T-cell (primary cell): ENCODE results near the gene ROGDI. TPM values are rescaled to one million over a fixed set of nuclear protein-coding genes. Genes with fewer than 3 reads are reported as not detected.

Source experiments
- ATAC-seq, 4 experiments: fragments of 200-7000 bp in 3 of 4; fragments of 150-1000 bp in 1 of 4; cut with Tn5 transposase; replicated peaks in 1 of 4; 1 replicate in 3 of 4; 2 replicates in 1 of 4; pipeline ENCODE4 v1.10.0; 2021; ENCODE audit warnings: moderate library complexity in 3 of 4, mild to moderate bottlenecking in 2 of 4, moderate number of reproducible peaks in 1 of 4
- CTCF ChIA-PET, 2 donors: fragments of 300-600 bp; sonication (Branson Sonifier 250); formaldehyde crosslinking; loops; one replicate each; lab custom pipeline; 2022; ENCODE audit warnings: antibody characterized with exemption in 2 of 2; lab: Charles Lee
- POLR2A ChIA-PET, 2 donors: fragments of 300-600 bp; sonication (Branson Sonifier 250); formaldehyde crosslinking; loops; one replicate each; lab custom pipeline; 2022; ENCODE audit warnings: antibody characterized with exemption in 2 of 2; lab: Charles Lee
- DNase-seq, 35 experiments: peaks; one replicate each; pipeline versions ENCODE4 v3.0.0 to v3.0.0-alpha.2; 2013 to 2023
- H3K27ac ChIP-seq: one replicate; pipeline ENCODE4 v1.5.1; 2013; ENCODE audit warnings: low read length
- H3K27me3 ChIP-seq, 2 experiments: replicated peaks in 1 of 2; 1 replicate in 1 of 2; 2 replicates in 1 of 2; pipeline versions ENCODE4 v1.6.1 to v1.7.0; 2013; ENCODE audit warnings: low read length in 1 of 2, mixed read lengths in 1 of 2; ENCODE audit not compliant: control insufficient read depth in 2 of 2, insufficient read depth in 2 of 2; ENCODE audit errors: extremely low read depth in 1 of 2
- H3K36me3 ChIP-seq, 2 donors: 1 replicate in 1 of 2; 2 replicates in 1 of 2; pipeline versions ENCODE4 v1.6.1 to v1.7.0; 2013; ENCODE audit warnings: low read length in 1 of 2; ENCODE audit not compliant: control insufficient read depth in 2 of 2, insufficient read depth in 1 of 2; ENCODE audit errors: extremely low read depth in 1 of 2
- H3K4me1 ChIP-seq, 2 experiments: 1 replicate in 1 of 2; 2 replicates in 1 of 2; pipeline versions ENCODE4 v1.6.1 to v1.7.0; 2013; ENCODE audit warnings: low read length in 2 of 2, mixed read lengths in 1 of 2; ENCODE audit not compliant: insufficient read depth in 2 of 2, control insufficient read depth in 1 of 2; ENCODE audit errors: extremely low read depth in 1 of 2
- H3K4me3 ChIP-seq, 2 donors: 1 replicate in 1 of 2; 2 replicates in 1 of 2; pipeline versions ENCODE4 v1.5.1 to v1.7.0; 2013; ENCODE audit warnings: mild to moderate bottlenecking in 2 of 2, low read length in 1 of 2, moderate library complexity in 1 of 2; ENCODE audit not compliant: control insufficient read depth in 1 of 2; ENCODE audit errors: extremely low read depth in 1 of 2
- H3K9me3 ChIP-seq: 2 replicates; pipeline ENCODE4 v1.7.0; 2013
- H3K27ac Mint-ChIP-seq, 2 donors: one replicate each; pipeline ENCODE4 v1.8.0; 2020 to 2021; ENCODE audit warnings: mild to moderate bottlenecking in 2 of 2, mixed read lengths in 2 of 2
- H3K27me3 Mint-ChIP-seq, 2 donors: one replicate each; pipeline ENCODE4 v1.8.0; 2021 to 2022; ENCODE audit warnings: mixed read lengths in 2 of 2
- H3K36me3 Mint-ChIP-seq: one replicate; pipeline ENCODE4 v1.8.0; 2021; ENCODE audit warnings: mixed read lengths
- H3K4me1 Mint-ChIP-seq, 3 donors: one replicate each; pipeline ENCODE4 v1.8.0; 2020 to 2022; ENCODE audit warnings: mixed read lengths in 3 of 3, mild to moderate bottlenecking in 1 of 3
- H3K4me3 Mint-ChIP-seq, 3 donors: one replicate each; pipeline ENCODE4 v1.8.0; 2020 to 2022; ENCODE audit warnings: mild to moderate bottlenecking in 3 of 3, mixed read lengths in 3 of 3, moderate library complexity in 3 of 3
- H3K9me3 Mint-ChIP-seq, 3 donors: one replicate each; pipeline ENCODE4 v1.8.0; 2020 to 2022; ENCODE audit warnings: mixed read lengths in 3 of 3
- WGBS: methylation state at CpG from one replicate; pipeline ENCODE4 v1.1.5; 2013; ENCODE audit warnings: missing lambda C conversion rate; ENCODE audit not compliant: insufficient coverage; 5-methylcytosine and 5-hydroxymethylcytosine counted together
- total RNA-seq, 35 experiments: library from RNA in 6 of 35; stranded (reverse) in 6 of 35; fragments of 120-200 nt in 1 of 35; gene quantifications; one replicate each; pipeline versions ENCODE4 v1.2.1 to v1.2.4 and lab custom pipeline; 2013 to 2026

ROGDI gene
- total RNA-seq, 5 donors from 2014 or later (not counting 1 experiment from before 2014, with no cell fraction given): 12.1 to 20.2 (median 13.2) TPM

DNA sequence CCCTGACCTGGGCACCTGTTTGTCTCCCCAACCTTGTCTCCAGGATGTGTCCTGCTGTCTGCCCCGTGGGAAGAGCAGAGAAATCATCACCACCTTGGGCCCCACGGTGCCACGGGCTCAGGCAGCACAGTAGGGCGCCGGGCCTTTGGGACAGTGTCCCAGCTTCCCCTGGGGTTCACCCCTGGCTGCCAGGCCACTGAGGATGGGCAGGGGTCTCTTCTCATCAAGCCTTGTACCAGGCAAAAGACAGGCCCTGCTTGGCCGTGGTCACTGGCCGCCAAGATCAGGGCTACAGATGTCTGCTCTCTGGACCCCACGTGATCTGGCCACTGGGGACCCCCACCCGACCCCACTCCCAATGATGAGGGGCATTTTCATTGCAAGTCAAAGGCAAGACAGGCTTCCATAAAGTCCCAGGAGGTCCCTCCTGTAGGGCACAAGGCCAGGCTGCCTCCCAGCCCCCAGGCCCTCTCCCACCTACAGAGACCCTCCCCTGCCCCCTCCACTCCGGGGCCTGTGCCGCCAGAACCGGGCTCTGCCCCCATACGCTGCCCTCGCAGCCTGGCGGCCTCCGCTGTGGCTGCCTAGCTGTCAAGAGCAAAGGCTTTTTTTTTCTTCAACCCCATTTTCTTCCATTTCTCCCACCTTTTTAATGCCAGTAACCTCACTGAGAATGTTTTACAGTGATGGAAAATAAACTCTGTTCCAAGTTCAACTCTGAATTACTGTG lies 53.6 kb downstream of the ROGDI start:
- ATAC-seq: no peak
- Histone ChIP-seq H3K9me3 (no peaks in the 10 kb centered on the region), H3K27me3 (no peaks in the 10 kb centered on the region), H3K4me3 (no peak overlapping the region), H3K4me1 (peaks cover 0 to 25% of the 10 kb centered on the region in 2 experiments), H3K27ac (no peak overlapping the region), H3K36me3 (peaks cover 11 to 33% of the 10 kb centered on the region in 2 donors)
- CTCF ChIA-PET: no interaction called here
- Mint-ChIP-seq H3K36me3 (peaks cover 12% of the 10 kb centered on the region), H3K4me3 (peak overlapping the region in 1 of 3 donors; percentile 79), H3K27me3 (no peaks in the 10 kb centered on the region), H3K4me1 (peaks cover 16 to 21% (median 18%) of the 10 kb centered on the region in 3 donors), H3K9me3 (no peaks in the 10 kb centered on the region), H3K27ac (peak overlapping the region; percentile 20 to 82)
- no peak for DNase-seq
- POLR2A ChIA-PET: no interaction called here
- WGBS: 92% methylated on average over 9 of the region's 16 CpGs

DNA sequence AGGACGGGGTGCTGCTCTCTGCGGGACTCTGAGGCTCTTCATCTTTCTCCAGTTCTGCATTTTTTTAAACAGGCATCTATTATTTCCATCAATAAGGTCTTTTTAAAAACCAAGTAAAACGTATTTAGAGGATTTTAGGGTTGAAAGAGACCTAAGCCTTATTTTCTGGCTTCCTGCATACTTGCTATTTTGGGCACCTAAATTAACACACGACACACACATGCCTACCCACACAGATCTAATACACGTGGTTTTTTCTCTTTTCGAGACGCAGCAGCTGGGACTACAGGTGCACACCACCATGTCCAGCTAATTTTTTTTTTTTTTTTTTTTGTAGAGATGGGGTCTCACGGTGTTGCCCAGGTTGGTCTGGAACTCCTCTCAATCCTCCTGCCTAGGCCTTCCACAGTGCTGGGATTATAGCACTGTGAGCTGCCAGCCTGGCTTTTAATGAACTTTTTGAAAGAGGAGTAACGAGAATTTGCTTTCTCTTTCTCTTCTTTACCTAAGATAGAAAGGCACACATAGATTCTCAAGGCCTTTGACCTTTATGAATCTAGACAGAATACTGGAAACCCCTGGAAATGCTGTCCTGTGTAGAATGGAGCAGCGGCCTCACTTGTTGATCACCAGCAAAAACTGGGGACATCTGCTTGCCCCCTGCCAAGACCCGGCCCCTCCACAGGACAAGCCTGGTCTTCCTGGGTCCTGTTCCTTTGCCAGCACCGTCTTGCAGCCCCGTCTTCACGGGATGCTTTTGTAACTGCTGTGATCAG lies 54.3 kb downstream of the ROGDI start:
- Mint-ChIP-seq H3K4me3 (peak overlapping the region; percentile 13 to 79 (median 39)), H3K9me3 (no peaks in the 10 kb centered on the region), H3K27me3 (no peaks in the 10 kb centered on the region), H3K4me1 (peaks cover 21 to 24% (median 22%) of the 10 kb centered on the region in 3 donors), H3K27ac (peak overlapping the region; percentile 20 to 82), H3K36me3 (peaks cover 9% of the 10 kb centered on the region)
- no peak for DNase-seq
- ChIA-PET POLR2A (interaction anchor here in 1 of 2 donors (0.6 to 1.5 kb wide), 2 partner anchors 14 to 76 kb away, joined by 3 read pairs; partner anchors contain the start of gene DNAAF8), CTCF (no interaction called here)
- Histone ChIP-seq H3K9me3 (no peaks in the 10 kb centered on the region), H3K27ac (peak overlapping the region; percentile 41), H3K36me3 (peaks cover 11 to 27% of the 10 kb centered on the region in 2 donors), H3K27me3 (peaks cover 0 to 5% of the 10 kb centered on the region in 2 experiments), H3K4me1 (peaks cover 0 to 31% of the 10 kb centered on the region in 2 experiments), H3K4me3 (no peak overlapping the region)
- WGBS: 85% methylated on average over 4 of the region's 14 CpGs
- ATAC-seq: peak in 3 of 4 experiments; percentile 36 to 80 (median 48)

GRCh38 chr16:4746991-4747574 lies 55.4 kb downstream of the ROGDI start:
- Mint-ChIP-seq H3K4me3 (peak overlapping the region in 1 of 3 donors; percentile 79), H3K36me3 (peaks cover 8% of the 10 kb centered on the region), H3K27me3 (no peaks in the 10 kb centered on the region), H3K9me3 (no peaks in the 10 kb centered on the region), H3K4me1 (peaks cover 21 to 29% (median 26%) of the 10 kb centered on the region in 3 donors), H3K27ac (peak overlapping the region in 1 of 2 donors; percentile 34)
- CTCF ChIA-PET: no interaction called here
- POLR2A ChIA-PET: interaction anchor here (0.6 to 1.5 kb wide), 2 partner anchors 12 to 13 kb away, joined by 3 read pairs; partner anchors contain the start of genes DNAAF8 (in 2 of the 2) and ANKS3 (in 1 of the 2)
- H3K9me3 ChIP-seq: no peaks in the 10 kb centered on the region
- H3K27me3 ChIP-seq: peaks cover 0 to 6% of the 10 kb centered on the region in 2 experiments
- H3K27ac ChIP-seq: peak overlapping the region; percentile 41
- peaks cover 0 to 33% of the 10 kb centered on the region in 2 experiments for H3K4me1 ChIP-seq
- ATAC-seq (peak in 3 of 4 experiments; percentile 16 to 32 (median 18)), DNase-seq (no peak)
- WGBS: 62% methylated on average over 15 of the region's 15 CpGs
- peaks cover 6 to 17% of the 10 kb centered on the region in 2 donors for H3K36me3 ChIP-seq
- H3K4me3 ChIP-seq: no peak overlapping the region

Other genes starting within 250 kb of the ROGDI start
- gene C16orf96, start 246.3 kb downstream of the ROGDI start, total RNA-seq: under 1 TPM; 0.30 to 0.66 (median 0.50) TPM
- gene UBALD1, start 187.7 kb downstream of the ROGDI start, total RNA-seq: 10 to 100 TPM; 26.0 to 53.1 (median 47.6) TPM
- 10 to 100 TPM; 63.1 to 76.8 (median 72.2) TPM for gene MGRN1, start 177.8 kb downstream of the ROGDI start, total RNA-seq
- 10 to 100 TPM; 53.3 to 64.0 (median 62.2) TPM for gene NUDT16L1, start 109.1 kb downstream of the ROGDI start, total RNA-seq
- gene ANKS3, start 68.4 kb downstream of the ROGDI start, total RNA-seq: 10 to 100 TPM; 24.2 to 37.1 (median 32.2) TPM
- gene DNAAF8, start 68.1 kb downstream of the ROGDI start, total RNA-seq: under 1 TPM in 4 of 5 donors, not detected in 1; 0.13 to 0.70 (median 0.34) TPM
- gene ZNF500, start 35.5 kb downstream of the ROGDI start, total RNA-seq: 10 to 100 TPM; 19.7 to 36.6 (median 32.4) TPM
- not detected for gene SEPTIN12, start 14.3 kb downstream of the ROGDI start, total RNA-seq
- gene SMIM22, start 7.3 kb downstream of the ROGDI start, total RNA-seq: not detected
- gene GLYR1, start 44.7 kb upstream of the ROGDI start, total RNA-seq: 100 to 1,000 TPM in 3 of 5 donors, 10 to 100 TPM in 2; 95.5 to 106 (median 102) TPM
- 10 to 100 TPM; 41.8 to 53.7 (median 48.2) TPM for gene UBN1, start 44.8 kb upstream of the ROGDI start, total RNA-seq
- under 1 TPM in 3 of 5 donors, not detected in 2; 0.10 to 0.32 (median 0.12) TPM for gene PPL, start 134.5 kb upstream of the ROGDI start, total RNA-seq
- gene SEC14L5, start 155.7 kb upstream of the ROGDI start, total RNA-seq: under 1 TPM in 1 of 5 donors, not detected in 4; 0.05 TPM
- gene NAGPA, start 231.3 kb upstream of the ROGDI start, total RNA-seq: 10 to 100 TPM; 26.2 to 33.6 (median 29.7) TPM